ENCODE measurements around the gene SLC4A3.

- TF ChIP-seq POLR2A (IDR thresholded peaks at IDR 0.05) (no peak), CTCF (IDR thresholded peaks at IDR 0.05) (no peak)
Observed at GRCh38 chr2:219645631-219646527, 18.4 kb downstream of the SLC4A3 start.

Data from right lobe of liver (tissue), 4 donors.